HG02884 (cell line): ENCODE results near the gene ASB13.

Source experiments
- ATAC-seq: cut with Tn5 transposase; IDR thresholded peaks from one replicate; pipeline ENCODE4 v1.9.1; 2021; ENCODE audit warnings: mild to moderate bottlenecking, moderate library complexity; ENCODE audit not compliant: unreplicated experiment

ASB13 gene

GRCh38 chr10:5670662-5671375 lies 4.4 kb upstream of the ASB13 start:
- ATAC-seq: no peak

- no peak for ATAC-seq
These were observed 3.2 kb upstream of the ASB13 start for GRCh38 chr10:5669604-5670003.

- no peak for ATAC-seq
These were observed 2.0 kb upstream of the ASB13 start for GRCh38 chr10:5668429-5668828.

- no peak for ATAC-seq
These were observed 641 bp upstream of the ASB13 start for GRCh38 chr10:5666841-5667630.

GRCh38 chr10:5665373-5666007 lies 905 bp downstream of the ASB13 start:
- ATAC-seq: no peak

- no peak for ATAC-seq
These were observed 2.5 kb downstream of the ASB13 start for GRCh38 chr10:5663692-5664427.

GRCh38 chr10:5662708-5663579 lies 3.5 kb downstream of the ASB13 start:
- no peak for ATAC-seq

- no peak for ATAC-seq
These were observed 5.4 kb downstream of the ASB13 start for GRCh38 chr10:5661043-5661442.

- peak; percentile 64 for ATAC-seq
These were observed 6.5 kb downstream of the ASB13 start for GRCh38 chr10:5659702-5660528.

- no peak for ATAC-seq
These were observed 7.3 kb downstream of the ASB13 start for GRCh38 chr10:5658871-5659618.

- ATAC-seq: no peak
These were observed 9.4 kb downstream of the ASB13 start for GRCh38 chr10:5656737-5657579.

GRCh38 chr10:5655121-5655520 lies 11.3 kb downstream of the ASB13 start:
- ATAC-seq: no peak

- ATAC-seq: no peak
These were observed 12.1 kb downstream of the ASB13 start for GRCh38 chr10:5654218-5654755.

GRCh38 chr10:5652746-5653145 lies 13.6 kb downstream of the ASB13 start:
- ATAC-seq: no peak

GRCh38 chr10:5651388-5651764 lies 15.0 kb downstream of the ASB13 start:
- no peak for ATAC-seq

- ATAC-seq: no peak
These were observed 15.6 kb downstream of the ASB13 start for GRCh38 chr10:5650664-5651387.

GRCh38 chr10:5649746-5650145 lies 16.6 kb downstream of the ASB13 start:
- no peak for ATAC-seq
